Adrenal gland (tissue), 5 donors: ENCODE data around the gene ELOVL7.

Experiments used
- POLR2A ChIP-seq, 2 donors: fragments of 450-650 bp; IDR thresholded peaks; one replicate each; pipeline ENCODE4 v1.6.1; 2017; ENCODE audit warnings: antibody characterized with exemption in 2 of 2, mild to moderate bottlenecking in 2 of 2, moderate library complexity in 1 of 2
- TF ChIP-seq, protein P1 (sequence below), 6 experiments: fragments of 450-650 bp in 4 of 6; fragments of 200-600 bp in 2 of 6; sonication (generic) in 1 of 6; IDR thresholded peaks; 1 replicate in 5 of 6; 2 replicates in 1 of 6; pipeline versions ENCODE4 v1.5.1 to v1.8.0; 2016 to 2021; ENCODE audit warnings: antibody characterized with exemption in 6 of 6, mild to moderate bottlenecking in 2 of 6, moderate library complexity in 1 of 6
- donor health status: DM: no; HTN: no; CAD: no.

DNA sequence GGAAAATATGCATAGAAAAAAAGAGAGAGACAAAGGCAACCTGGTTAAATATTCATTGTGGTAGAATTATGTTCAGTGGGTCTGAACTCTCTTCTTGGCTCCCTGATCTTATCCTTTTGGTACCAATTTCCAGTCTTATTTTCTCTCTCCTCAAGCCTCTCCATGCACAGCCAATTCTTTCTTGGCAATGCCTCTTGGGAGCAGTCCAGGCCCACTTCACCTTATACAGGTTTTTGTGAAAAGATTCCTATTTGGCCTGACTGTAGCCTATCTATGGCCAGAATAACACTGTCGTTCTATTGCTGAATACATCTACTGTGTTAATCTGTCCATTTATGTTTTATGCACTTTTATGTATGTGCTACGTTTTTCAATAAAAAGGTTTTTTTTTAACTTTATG, 2.7 kb downstream of the ELOVL7 start:
- TF ChIP-seq, protein P1, sequence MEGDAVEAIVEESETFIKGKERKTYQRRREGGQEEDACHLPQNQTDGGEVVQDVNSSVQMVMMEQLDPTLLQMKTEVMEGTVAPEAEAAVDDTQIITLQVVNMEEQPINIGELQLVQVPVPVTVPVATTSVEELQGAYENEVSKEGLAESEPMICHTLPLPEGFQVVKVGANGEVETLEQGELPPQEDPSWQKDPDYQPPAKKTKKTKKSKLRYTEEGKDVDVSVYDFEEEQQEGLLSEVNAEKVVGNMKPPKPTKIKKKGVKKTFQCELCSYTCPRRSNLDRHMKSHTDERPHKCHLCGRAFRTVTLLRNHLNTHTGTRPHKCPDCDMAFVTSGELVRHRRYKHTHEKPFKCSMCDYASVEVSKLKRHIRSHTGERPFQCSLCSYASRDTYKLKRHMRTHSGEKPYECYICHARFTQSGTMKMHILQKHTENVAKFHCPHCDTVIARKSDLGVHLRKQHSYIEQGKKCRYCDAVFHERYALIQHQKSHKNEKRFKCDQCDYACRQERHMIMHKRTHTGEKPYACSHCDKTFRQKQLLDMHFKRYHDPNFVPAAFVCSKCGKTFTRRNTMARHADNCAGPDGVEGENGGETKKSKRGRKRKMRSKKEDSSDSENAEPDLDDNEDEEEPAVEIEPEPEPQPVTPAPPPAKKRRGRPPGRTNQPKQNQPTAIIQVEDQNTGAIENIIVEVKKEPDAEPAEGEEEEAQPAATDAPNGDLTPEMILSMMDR (IDR thresholded peaks at IDR 0.05) = no peak
- no peak for TF ChIP-seq POLR2A (IDR thresholded peaks at IDR 0.05)
